ENCODE data around the gene GRP.
A peak's percentile ranks its signal among the peaks of the same experiment; 100 is the strongest.
"Not testable (repeated sequence)": the region's sequence is repeated elsewhere in the genome, so short reads cannot be mapped to it uniquely, and the experiment has no call there.

The GRP gene

DNA sequence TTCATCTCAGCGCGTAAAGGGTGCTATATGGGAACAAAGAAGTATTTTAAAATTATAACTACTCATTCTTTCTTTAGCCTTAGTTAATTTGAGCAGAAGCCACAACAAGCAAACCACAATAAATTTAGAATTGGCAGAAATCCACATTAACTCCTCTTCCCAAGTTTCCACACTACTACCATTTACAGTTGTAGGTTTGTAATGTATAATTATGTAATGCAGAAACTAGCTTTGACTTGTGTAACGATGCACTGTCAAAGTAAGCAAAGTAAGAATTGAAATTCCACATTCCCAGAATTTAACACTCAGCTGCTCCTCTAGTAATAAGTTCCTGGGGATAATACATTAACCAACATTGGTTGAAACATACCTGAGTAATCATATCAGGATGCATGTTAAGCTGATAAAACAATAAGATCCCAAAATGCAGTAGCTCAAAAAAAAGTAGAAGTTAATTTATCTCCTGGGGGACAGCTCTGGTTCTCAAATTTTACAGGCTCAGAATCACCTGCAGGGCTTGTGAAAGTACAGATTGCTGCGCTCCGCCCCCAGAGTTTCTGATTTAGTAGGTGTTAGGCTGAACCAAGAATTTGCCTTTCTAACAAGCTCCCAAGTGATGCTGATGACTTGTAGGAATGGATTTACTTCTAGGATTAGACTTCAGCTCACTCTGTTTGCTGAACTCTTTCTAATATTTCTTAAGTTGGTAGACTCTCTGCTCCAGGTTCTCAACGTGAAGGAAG, 9.9 kb downstream of the GRP start:
- DNase-seq: no peak

- DNase-seq: no peak
Measured at GRCh38 chr18:59231114-59231513, 11.2 kb downstream of the GRP start.

- no peak for DNase-seq
Measured at GRCh38 chr18:59231877-59232276, 11.9 kb downstream of the GRP start.

DNA sequence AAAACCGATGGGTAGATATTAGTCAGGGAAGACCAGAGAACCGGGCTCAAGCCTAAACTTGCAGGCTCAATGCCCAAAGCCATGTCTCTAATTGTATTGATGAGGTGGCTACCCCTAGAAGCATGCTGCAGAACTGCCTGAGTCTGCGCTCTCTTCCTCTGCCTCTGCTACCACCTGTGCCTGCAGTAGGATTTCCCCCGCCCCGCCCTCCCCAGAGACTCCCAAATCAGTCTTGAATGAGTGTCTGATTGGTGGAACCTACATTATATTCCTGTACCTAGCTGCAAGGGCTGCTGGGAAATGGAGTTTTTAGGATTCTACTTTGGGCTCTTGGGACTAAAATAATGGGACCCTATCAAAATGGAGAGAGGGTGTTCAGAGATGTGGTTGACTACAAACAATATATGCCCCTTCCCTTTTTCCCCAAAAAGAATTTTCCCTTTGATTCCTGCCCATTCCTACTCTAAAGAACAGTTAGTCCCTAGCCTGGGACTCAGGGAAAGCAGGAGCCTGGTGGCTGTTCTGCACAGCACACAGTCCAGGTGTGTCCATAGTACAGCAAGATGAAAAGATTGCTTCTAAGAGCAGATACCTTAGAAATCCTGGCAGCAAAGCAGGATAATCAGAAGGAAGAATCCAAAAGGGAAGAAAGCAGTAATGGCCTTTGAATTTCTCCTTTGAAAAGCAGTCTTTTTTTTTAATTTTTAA, 12.5 kb downstream of the GRP start:
- DNase-seq: no peak

DNA sequence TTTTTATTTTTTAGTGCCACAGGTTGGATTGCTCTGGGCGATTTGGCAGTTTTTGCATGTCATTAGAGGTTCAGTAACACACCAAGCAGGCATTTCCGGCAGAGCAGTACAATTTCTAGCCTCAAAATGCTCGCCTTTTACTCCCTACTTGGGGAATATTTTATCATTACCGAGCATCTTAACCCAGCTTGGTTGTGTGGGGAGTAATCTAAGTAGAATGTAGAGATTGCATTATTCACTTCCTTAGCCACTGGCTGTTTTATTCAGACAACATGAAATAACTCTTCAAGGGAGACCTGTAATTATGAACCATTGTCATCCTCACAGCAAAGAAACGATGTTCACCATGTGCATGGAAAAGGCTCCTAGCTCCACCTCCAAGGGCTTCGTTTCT, 13.1 kb downstream of the GRP start:
- no peak for DNase-seq

DNA sequence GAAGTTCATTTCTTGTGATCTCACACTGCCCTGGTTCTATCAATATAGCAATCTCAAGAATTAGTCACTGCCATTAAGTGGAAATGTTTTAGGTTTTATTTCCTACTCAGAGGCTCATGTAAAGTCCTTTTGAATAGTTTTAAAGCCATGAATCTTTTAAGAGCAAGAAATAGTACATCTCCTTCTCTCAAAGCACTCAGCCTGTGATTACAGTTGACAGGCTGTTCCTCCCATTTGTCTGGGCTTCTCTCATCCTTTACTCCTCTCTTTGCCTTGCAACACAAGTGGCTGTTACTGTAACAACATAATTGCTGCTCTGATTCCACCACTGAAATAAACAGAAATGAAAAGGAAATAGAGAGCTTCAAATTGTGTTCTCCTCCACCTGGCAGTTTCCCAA, 18.4 kb downstream of the GRP start:
- DNase-seq: no peak

GRCh38 chr18:59239642-59240041, 19.7 kb downstream of the GRP start:
- DNase-seq: no peak

GRCh38 chr18:59242906-59243305, 22.9 kb downstream of the GRP start:
- no peak for DNase-seq

GRCh38 chr18:59246796-59247195, 26.8 kb downstream of the GRP start:
- DNase-seq: no peak

DNA sequence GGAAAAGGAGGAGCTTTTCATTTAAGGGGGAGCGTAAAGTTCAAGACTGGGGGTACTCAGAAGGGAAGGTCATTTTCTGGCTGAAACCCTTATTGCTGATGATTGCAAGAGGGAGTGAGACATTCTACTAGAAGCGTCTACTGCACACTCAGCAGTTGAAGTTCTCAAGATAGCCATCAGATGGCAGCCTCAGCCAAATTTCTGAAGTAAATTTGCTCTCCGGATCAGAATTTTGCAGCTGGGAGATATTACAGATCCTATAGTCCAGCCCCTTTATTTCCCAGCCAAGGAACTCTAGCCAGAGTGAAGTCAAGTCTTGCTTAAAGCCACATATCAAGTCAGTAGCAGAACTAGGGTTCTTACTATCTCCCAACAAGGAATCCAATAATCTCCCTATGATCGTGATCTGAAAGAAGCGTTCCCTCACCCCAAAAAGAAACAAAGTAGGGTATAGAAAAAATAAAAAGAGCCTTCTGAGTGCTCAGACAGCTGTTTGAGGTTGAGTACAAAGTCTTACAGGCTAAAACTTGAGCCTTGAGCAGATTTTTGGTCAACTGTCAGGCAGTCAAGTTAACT, 29.3 kb downstream of the GRP start:
- peak; percentile 85 for DNase-seq

DNA sequence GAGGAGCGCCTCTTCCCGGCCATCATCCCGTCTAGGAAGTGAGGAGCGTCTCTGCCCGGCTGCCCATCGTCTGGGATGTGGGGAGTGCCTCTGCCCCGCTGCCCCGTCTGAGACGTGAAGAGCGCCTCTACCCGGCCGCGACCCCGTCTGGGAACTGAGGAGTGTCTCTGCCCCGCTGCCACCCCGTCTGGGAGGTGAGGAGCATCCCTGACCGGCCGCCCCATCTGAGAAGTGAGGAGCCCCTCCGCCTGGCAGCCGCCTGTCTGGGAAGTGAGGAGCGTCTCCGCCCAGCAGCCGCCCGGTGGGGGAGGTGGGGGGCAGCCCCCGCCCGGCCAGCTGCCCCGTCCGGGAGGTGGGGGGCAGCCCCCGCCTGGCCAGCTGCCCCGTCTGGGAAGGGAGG, 35.5 kb downstream of the GRP start:
- DNase-seq: not testable (repeated sequence)

GRCh38 chr18:59261842-59262241, 41.9 kb downstream of the GRP start:
- not testable (repeated sequence) for DNase-seq

DNA sequence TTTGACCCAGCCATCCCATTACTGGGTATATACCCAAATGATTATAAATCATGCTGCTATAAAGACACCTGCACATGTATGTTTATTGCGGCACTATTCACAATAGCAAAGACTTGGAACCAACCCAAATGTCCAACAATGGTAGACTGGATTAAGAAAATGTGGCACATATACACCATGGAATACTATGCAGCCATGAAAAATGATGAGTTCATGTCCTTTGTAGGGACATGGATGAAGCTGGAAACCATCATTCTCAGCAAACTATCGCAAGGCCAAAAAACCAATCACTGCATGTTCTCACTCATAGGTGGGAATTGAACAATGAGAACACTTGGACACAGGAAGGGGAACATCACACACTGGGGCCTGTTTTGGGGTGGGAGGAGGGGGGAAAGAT, 42.3 kb downstream of the GRP start:
- not testable (repeated sequence) for DNase-seq

DNA sequence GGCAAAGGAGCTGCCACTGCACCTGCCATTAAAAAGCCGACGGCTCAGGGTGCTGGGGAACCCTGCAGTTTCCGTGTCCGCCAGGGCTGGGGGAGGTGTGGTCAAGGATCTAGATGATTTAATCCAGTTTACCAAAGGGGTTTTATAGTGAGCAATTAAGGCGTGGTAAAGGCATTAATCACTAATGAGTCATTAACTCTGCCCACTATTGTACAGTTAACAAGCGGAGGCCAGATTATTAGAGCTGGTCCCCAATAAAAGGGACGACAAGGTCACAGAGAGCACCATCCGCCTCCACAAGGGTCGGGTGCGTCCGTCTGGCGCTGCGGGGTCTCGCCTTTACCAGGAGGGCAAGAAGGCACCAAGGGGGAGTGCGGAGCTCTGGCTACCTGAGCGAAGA, 43.7 kb downstream of the GRP start:
- DNase-seq: no peak

DNA sequence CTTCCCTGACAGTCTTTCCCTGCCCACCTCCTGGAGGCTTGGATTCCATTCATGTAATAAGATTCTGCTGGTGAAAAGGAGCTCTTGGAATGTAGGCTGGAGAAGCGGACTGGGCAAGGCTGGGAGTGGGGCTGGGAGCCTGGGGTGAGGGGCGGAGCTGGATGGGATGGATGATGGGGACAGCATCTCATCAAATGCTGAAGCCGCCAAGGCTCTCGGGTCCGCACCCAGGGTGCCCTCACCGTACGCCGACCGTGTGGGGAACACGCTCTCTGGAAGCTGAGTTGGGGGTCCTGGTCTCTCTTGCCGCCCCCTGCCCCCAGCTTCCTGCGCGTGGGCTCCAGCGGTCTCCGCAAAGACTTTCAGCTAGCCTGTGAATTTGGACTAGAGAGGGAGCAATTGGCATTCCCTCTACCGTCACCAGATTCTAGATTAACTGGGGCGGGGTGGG, 44.2 kb downstream of the GRP start:
- DNase-seq: no peak

DNA sequence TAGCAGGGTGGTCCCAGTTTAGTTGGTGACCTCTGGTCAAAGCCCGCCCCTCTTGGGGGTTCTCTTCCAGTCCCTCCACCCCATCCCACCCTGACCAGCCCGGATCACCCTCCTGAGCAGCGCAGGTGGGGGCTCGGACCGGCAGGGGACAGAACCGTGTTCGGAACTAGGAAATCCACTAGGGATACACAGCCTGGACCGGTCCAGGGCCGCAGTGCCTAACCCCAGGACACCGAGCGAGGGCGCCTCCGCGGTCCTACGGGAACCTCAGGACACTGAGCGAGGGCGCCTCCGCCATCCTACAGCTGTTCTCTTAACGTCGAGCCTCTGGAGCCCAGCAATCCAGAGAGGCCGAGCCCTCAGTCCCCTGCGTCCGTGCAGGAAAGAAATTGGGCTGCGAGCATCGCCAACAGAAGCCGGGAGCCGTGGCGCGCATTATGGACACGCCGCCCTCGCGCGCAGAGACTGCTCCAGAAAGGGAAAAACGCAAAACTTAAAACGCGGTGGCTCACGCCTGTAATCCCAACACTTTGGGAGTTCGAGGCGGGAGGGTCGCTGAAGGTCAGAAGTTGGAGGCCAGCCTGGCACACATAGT, 44.8 kb downstream of the GRP start:
- no peak for DNase-seq

- no peak for DNase-seq
Measured at GRCh38 chr18:59265246-59265973, 45.5 kb downstream of the GRP start.

DNA sequence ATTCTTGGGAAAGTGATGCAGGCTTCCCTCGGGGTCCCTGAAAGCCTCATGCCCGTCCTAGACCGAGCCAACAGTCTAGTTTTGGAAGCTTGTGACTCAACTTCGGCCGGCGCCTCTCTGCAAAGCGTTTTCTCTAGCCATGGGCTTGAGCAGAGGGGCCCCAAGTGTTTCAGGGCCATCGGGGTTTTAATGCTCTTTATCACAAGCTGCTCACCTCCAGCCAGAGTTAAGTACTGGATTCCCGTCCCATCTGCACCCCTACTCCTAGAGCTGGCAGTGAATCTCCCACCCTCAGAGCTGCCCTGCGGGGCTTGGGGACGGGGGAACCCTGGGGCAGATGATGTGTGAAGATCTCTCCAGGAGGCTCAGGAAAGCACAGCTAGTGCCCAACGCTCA, 46.0 kb downstream of the GRP start:
- no peak for DNase-seq

GRCh38 chr18:59266459-59266858, 46.5 kb downstream of the GRP start:
- no peak for DNase-seq

- DNase-seq: no peak
Measured at GRCh38 chr18:59266886-59267502, 47.0 kb downstream of the GRP start.

DNA sequence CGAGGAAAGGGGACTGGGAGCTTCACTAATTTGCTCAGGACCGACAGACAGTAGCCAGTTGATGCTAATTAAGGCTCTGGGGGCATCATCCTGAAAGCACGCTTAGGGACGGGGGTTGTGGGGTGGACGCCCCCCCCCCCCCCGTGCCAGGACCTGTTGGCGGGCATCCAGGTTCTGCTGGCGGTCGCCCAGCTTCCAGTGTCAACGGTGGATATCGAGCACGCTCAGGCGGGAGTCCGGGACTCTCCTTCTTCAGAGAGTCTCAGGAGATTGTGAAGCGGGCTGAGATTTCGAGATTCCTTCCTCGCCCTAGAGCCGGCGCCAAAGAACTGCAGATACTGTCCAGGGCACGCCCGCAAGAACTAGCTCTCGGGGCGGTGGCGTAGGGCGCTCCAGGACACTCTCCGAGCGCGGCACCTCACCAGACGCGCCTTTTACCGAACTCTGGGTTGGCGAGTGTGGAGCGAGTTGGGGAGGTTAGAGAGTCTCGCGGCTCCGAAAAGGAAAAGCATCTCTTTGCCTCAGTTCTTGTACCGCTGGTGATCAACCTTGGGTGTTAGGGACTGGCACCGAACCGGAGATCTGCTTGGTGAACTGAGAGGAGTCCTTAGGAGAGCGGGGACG, 47.7 kb downstream of the GRP start:
- no peak for DNase-seq

GRCh38 chr18:59268127-59268720, 48.3 kb downstream of the GRP start:
- no peak for DNase-seq
